HEK293T (cell line): ENCODE data around the gene PPARA.

Experiments
- ARNT ChIP-seq: fragments of 450-650 bp; IDR thresholded peaks from 2 replicates; pipeline ENCODE4 v1.6.1; 2017; ENCODE audit warnings: mild to moderate bottlenecking
- ELF4 ChIP-seq: fragments of 450-650 bp; IDR thresholded peaks from 2 replicates; pipeline ENCODE4 v1.6.1; 2017; ENCODE audit warnings: antibody characterized with exemption
- FOXA1 ChIP-seq: fragments of 450-650 bp; IDR thresholded peaks from 2 replicates; pipeline ENCODE4 v1.6.1; 2016; ENCODE audit warnings: mild to moderate bottlenecking
- NFRKB ChIP-seq: fragments of 450-650 bp; IDR thresholded peaks from 2 replicates; pipeline ENCODE4 v1.6.1; 2016; ENCODE audit warnings: mild to moderate bottlenecking, moderate library complexity
- SP1 ChIP-seq: fragments of 450-650 bp; IDR thresholded peaks from 2 replicates; pipeline ENCODE4 v1.6.1; 2017
- ZNF384 ChIP-seq: fragments of 450-650 bp; IDR thresholded peaks from 2 replicates; pipeline ENCODE4 v1.6.1; 2016

GRCh38 chr22:46131151-46131587 is 19.2 kb upstream of the PPARA start:
- TF ChIP-seq ELF4 (no peak), NFRKB (no peak), ZNF384 (no peak), FOXA1 (no peak), ARNT (no peak), SP1 (no peak)
